Stimulated activated CD4-positive, alpha-beta T cell treated with anti-CD3 and anti-CD28 coated beads, TNF-alpha, amount 100 ng/mL, for 1 hour (primary cell): ENCODE measurements around the gene PITRM1.

Experiments
- DNase-seq, 3 donors: peaks; one replicate each; pipeline ENCODE4 v3.0.0-alpha.2; 2020; ENCODE audit warnings: low read depth in 3 of 3, low spot score in 1 of 3

PITRM1 gene

DNA sequence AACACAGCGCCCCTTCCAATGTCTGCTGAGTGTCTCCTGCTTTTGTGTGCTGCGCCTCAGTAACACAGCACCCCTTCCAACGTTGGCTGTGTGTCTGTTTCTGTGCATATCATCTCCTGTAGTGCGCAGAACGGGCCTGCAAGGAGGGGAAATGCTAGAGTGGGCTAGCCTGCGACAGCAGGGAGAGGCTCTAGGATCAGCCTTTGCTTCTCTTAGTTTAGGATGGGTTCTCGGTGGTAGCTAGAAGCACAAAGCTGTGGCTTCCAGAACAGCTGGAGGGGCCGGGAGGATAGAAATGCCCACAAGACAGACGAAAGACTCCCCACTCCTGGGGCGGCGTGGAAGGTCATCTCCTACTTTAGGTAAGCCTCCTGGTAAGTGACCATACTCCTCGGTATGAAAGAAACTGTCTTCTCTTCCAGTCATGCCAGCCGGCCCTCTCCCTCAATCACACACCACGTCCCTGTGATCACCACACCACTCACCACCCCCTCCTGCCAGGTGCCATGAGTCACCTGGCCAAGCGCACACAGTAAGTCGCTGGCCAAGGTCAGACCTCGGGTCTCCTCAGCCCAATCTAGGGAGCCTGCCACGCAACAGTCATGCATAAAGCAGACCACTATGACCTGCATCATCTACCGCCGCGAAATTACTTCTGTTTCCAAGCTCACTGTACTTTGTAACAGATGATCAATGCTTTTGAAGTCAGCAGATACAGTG lies 4.8 kb downstream of the PITRM1 start:
- no peak for DNase-seq

GRCh38 chr10:3166496-3167290 lies 5.9 kb downstream of the PITRM1 start:
- DNase-seq, result no peak

DNA sequence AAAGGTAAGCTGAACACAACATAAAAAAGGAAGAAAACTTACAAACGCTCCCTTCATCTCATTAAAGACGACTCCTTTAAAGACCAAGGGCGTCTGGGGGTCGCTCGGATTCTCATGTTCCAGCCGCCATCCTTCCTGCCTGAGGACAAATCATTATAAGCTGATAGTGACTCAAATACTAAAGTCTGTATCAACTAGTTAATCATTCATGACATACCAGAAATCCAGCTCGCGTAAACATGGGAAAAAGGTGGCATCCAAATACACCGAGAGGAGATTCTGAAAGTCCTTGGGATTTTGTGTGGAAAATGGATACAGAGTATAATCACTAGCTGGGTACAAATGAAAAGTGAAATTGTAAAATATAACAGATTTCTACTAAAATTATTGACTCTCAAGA lies 7.4 kb downstream of the PITRM1 start:
- DNase-seq, result no peak

GRCh38 chr10:3163879-3164278 lies 8.7 kb downstream of the PITRM1 start:
- no peak for DNase-seq

GRCh38 chr10:3162533-3162932 lies 10.0 kb downstream of the PITRM1 start:
- DNase-seq, result no peak

DNA sequence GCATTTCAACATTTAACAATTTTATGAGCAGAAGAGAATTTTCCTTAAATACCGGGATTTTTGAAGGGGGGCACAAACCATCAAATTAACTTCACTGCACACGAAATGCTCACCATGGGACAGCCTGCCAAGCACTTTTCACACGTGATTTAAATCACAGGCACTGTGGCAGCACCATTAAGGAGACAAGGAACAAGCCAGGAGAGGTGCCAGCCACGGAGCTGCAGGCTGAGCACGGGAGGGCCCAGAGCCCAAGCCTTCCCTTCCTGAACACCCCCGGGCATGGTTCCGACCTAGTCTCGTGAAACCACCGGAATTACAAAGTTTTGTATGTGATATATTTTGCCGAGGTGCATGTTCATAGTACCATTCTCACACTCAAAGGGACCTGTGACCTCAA lies 13.4 kb downstream of the PITRM1 start:
- no peak for DNase-seq

- DNase-seq, result no peak
Observed at GRCh38 chr10:3154666-3155065, 17.9 kb downstream of the PITRM1 start.

GRCh38 chr10:3152566-3152935 lies 20.0 kb downstream of the PITRM1 start:
- no peak for DNase-seq

DNA sequence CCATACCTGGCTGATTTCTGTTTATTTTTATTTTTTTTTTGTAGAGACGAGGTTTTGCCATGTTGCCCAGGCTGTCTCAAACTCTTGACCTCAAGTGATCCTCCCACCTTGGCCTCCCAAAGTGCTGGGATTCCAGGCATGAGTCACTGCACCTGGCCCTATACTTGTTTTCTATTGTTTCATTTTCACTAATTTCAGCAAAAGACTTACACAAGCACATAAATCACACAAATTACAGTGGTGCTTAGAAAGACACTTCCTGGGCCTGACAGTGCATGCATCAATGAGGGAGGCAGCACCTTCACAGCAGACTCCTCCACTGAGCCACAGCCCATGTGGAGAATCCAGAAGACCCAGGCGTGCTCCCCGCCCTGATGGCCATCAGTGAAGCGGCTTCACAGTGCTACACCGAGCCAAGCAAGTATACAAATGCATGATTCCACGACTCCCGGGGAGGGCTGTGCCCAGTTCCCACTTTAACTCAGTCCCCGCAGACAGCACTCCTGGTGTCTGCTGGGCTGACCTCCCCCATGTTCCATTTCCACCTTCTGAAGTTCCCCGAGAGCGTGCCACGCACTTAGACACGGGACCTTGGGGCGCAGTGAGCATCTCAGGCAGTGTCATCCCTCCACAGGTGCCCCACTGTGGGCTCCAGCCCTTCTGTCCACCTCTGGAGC lies 20.6 kb downstream of the PITRM1 start:
- DNase-seq, result no peak

GRCh38 chr10:3150961-3151360 lies 21.6 kb downstream of the PITRM1 start:
- no peak for DNase-seq

DNA sequence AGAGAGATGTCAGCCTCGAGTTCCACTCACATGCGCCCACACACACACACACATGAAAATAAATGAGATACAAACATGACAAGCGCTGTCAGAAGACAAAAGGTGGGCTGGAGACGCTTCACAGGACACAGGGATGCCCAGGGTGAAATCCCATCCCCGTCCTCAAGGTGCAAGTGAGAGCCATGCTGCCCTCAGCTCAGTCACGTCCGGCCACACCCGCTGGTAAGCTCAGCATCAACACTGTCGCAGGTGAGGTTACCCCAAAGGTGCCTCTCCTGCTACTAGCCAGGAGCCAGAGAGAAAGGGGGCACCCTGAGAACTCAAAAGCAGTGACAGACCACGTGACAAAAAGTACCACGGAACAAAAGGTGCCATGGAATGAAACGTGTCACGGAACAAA lies 22.2 kb downstream of the PITRM1 start:
- DNase-seq, result no peak

DNA sequence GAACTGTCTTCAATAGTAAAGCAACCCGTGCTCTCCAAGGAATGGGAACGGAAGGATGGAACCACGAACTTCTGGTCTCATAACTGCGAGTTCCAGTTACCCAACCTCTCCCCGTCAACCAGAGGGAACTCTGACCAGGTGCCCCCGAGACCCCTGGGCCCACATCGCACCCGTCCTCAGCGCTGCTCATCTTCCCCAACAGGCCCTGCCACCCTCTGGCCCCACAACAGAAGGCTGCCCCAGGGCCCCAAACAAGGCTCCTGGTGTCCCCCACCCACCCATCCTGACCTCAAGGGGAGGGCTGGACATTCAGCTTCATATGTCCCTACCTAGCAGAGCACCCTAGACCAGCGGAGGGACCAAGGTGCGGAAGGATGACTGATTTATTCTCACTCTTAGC lies 22.7 kb downstream of the PITRM1 start:
- no peak for DNase-seq

GRCh38 chr10:3148994-3149393 lies 23.6 kb downstream of the PITRM1 start:
- DNase-seq, result no peak

DNA sequence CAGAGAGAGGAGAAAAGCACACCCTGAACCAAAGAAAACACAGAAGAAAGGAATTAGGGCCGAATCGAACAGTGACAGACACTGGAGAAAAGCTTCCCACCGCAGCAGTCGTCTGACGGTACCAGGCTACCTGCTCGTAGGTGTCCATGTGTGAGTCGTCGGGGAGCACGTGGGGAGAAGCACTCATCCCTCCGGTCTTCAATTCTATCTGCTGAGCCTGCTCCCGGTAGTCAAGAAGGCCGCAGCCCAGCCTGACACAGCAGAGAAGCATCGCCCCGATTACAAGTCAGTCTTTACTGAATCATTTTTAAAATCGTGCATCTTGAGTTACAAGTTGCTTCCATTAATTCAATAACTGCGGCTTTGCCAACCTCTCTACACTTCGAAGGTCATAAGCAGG lies 24.5 kb downstream of the PITRM1 start:
- no peak for DNase-seq

DNA sequence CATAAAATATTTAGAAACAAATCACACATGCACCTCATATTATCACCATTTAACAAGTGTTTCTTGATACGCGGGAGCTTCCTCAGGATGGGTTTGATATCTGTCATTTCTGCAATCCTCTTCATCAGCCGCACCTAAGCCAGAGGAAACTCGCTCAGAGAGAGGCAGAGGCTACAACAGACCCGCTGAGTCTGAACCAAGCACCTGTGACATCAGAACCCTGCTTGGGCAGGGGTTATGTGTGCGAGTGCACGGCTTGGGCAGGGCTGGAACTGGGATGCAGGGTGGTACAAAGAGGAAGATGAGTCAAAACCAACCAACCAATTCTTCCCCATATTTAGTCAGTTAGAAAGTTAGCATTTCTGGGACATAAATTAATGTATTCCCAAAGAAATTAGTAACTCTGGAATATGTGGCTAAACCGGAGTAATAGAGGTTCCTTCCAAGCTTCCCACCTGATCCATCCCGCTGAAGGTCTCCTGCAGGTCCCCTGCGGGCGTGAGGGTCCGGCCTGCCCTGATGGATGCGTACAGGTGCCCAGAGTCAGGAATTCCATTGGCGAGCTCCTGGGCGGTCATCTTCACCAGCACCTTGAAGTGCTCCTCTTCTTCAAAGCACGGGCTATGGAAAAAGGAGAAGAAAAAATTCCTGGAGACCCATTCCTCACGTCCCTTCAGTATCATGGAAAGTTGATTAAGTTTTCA lies 25.3 kb downstream of the PITRM1 start:
- DNase-seq, result no peak

DNA sequence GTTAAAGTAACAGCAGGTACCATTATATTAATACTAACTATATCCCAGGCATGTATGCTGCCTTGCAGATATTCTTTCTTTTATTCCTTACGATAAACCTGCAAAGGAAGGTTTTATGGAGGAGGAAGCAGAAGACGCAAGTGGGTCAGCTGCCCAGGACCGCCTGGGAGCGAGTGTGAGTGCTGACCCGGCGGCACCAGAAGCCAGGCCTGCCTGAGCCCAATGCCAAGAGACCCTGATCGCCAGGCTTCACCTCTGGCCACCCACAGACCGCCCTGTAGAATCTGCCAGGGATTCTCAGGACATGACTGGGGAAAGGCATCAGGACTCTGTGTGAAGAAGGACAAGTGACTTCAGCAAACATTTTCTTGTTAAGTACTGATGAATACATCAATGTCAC lies 26.3 kb downstream of the PITRM1 start:
- no peak for DNase-seq

DNA sequence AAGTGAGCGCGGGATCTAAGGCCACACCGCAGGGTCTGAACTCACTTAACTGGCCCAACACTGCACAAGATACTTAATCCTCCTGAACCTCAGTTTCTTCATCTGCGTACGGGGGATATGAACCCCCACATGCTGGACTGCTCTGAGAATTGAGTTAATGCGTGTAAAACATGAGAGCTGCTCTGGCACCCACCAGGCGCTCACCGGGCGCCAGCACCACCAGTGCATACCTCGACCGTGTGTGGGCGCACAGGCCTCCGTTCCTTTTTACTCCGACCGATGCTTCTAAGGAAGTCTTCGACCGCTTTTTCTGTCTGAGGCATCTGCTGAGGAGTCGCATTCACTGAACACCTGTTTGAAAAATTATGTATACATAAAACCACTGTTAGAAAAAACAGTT lies 27.2 kb downstream of the PITRM1 start:
- DNase-seq, result no peak

DNA sequence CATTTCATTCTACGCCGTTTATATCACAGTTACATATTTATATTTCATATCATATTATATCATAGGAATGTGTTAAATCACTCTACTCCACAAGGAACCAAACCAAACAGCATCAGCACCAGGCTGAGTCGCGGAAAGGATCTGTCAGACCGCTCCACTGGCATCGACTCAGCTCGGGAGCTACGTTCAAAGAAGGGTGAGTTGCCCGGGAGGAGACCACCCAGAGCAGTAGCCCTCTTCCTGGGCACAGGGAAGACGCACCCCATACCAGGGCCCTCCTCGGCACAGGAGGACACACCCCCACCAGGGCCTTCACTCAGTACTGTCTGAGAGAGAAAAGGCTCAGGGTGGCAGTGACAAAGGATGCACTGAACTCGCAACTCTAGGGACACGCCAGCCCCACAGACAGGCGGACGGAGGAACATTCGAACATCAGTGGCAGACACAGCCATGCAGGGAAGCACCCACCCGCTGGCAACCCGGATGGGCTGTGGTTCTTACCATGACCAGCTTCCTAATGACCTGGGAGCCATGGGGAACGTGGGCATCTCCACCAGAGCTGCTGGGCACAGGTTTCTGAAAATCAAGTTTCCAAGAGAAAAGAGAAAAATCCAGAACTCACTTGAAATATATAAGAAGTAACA lies 28.7 kb downstream of the PITRM1 start:
- no peak for DNase-seq

- no peak for DNase-seq
Observed at GRCh38 chr10:3143366-3143765, 29.2 kb downstream of the PITRM1 start.

DNA sequence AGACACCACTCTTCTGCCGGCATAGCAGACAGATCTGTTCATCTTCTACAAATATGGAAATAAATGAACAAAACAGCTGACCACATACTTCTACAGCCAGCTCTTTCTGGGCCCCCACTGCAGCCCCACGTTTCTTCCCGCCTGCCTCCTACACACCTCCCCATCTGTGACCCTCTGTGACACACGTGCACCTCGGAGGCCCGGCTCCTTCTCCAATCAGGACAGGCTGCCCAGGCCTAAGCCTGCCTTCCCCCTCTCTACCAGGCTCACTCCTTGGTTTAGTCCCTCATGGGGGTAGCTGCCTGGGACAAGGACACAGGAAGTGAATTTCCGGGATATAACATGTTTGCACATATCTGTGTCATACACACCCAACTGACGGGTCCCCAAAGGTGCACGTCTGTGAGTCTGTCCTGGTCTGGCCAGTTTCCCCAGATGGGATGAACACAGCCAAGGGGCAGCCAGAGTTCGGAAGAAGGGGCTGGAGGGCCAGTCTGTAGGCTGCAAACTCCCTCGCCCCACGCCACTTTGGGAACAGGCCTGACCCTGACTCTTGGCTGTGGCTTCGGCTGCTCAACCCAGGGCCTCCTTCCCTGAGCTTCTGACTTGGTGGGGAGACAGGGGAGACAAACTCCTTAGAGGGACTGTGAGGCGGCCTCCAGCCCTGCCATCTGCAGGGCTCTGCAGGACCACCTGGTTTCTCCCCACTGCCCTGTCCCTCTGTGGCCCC lies 30.3 kb downstream of the PITRM1 start:
- no peak for DNase-seq
